ENCODE data around the gene MPV17L.
"Not testable (repeated sequence)": the region's sequence is repeated elsewhere in the genome, so short reads cannot be mapped to it uniquely, and the experiment has no call there.

MPV17L gene

DNA sequence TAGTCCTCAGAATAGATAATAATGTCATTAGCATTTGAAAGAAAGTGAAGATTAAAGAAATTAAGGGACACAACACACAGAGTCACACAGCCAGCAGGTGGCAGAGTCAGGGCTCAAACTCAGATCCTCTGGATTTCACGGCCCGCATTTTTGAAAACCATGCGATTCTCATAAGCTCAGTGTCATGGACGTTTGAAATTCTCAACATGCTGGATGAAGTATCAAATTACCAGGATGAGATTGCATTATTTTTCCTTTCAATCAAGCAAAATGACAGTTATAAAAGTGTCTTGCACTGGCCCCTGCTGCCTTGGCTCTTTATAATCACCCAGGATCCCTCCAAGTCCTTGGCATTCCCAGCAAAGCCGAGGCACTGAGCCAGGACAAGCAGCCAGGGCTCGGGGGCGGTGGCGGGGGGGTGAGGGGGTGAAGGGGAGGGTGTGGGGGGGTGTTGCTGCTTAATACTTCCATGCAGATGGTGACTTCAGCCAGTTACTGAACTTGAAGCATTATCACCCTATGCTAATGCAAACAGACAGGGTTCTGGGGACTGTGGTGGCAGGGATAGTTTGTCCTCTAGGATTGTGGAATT, 32.2 kb downstream of the MPV17L start:
- Histone ChIP-seq H3K36me3 (ENCODE audit: insufficient read depth, low read length) (no peaks in the 10 kb centered on the region), H3K9ac (ENCODE audit: low read depth, low read length) (no peak overlapping the region), H3K4me1 (ENCODE audit: insufficient read depth, low read length) (no peaks in the 10 kb centered on the region), H3K9me3 (ENCODE audit: control insufficient read depth, insufficient read depth, low read length) (no peaks in the 10 kb centered on the region)

DNA sequence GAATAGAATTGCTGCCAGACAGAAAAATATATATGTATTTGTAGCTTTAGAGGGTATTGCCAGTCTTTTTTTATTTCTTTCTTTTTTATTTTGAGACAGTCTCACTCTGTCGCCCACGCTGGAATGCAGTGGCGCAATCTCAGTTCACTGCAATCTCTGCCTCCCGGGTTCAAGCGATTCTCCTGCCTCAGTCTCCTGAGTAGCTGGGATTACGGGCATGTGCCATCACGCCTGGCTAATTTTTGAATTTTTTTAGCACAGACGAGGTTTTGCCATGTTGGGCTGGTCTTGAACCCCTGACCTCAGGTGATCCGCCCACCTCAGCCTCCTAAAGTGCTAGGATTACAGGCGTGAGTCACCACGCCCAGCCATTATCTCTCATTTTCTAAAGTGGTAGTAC, 35.3 kb downstream of the MPV17L start:
- H3K36me3 ChIP-seq (ENCODE audit: insufficient read depth, low read length); H3K9ac ChIP-seq (ENCODE audit: low read depth, low read length); H3K4me1 ChIP-seq (ENCODE audit: insufficient read depth, low read length); H3K9me3 ChIP-seq (ENCODE audit: control insufficient read depth, insufficient read depth, low read length): not testable (repeated sequence)

DNA sequence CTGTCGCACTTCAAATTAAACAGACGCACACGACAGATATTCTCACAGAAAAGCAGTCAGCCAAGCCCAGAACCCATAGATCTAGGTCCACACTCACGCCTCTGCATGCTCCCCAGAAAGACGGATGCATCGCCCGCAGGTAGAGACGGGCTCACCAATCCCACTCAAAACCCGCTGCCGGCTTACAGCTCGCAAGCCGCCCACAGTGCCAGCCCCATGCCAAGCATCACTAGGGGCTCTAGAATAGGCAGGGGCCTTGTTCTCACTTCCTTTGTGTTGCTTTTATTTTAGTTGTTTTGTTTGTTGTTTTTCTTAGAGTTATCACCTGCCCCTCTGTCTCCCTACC, 38.5 kb downstream of the MPV17L start:
- no peaks in the 10 kb centered on the region for H3K9me3 ChIP-seq (ENCODE audit: control insufficient read depth, insufficient read depth, low read length)
- no peaks in the 10 kb centered on the region for H3K36me3 ChIP-seq (ENCODE audit: insufficient read depth, low read length)
- H3K9ac ChIP-seq (ENCODE audit: low read depth, low read length) = peak overlapping the region; percentile 87; the same call in 1 of the 2 replicates
- H3K4me1 ChIP-seq (ENCODE audit: insufficient read depth, low read length) = no peaks in the 10 kb centered on the region

DNA sequence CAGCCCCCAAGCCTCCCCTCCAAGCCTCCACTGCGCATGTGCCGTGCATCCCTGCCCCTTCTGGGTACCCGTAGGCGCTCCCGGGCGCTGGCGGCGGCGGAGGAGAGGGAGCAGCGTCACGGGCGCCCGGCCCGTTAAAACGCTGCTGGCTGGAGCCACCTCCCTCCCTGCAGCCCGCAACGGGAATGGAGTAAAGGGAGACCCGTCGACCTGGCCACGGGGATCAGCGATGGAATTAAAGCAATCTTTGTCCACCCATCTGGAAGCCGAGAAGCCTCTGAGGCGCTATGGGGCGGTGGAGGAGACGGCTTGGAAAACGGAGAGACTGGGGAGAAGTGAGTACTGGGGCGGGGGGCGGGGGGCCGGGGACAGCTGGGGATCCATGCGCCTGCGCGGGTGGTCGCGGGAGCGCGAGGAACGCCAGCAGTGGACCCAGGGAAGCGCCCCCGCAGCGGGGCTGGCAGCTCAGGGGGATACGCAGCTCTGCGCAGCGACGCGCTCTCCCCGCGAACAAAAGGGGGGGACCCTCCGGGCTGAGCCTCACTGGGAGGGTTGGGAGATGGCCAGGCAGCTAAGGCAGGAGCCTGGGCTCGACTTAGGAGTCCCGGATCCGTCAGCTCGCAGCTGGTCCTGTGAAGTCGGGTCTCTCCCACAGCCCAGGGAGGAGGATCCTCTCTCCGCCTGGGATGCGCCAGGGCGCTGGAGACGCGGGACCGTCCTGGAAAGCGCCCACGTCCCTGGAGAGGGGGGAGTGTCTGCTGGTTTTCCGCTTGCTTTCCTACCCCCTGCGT, 39.1 kb downstream of the MPV17L start, which contains the start of gene BMERB1:
Gene BMERB1 (plus strand): TSS at position 164 of the 791 bp plus-strand sequence. CDS start 66 bp downstream, at position 230.
- no peaks in the 10 kb centered on the region for H3K4me1 ChIP-seq (ENCODE audit: insufficient read depth, low read length)
- H3K9ac ChIP-seq (ENCODE audit: low read depth, low read length) = peak within 1 kb of the TSS; percentile 87

DNA sequence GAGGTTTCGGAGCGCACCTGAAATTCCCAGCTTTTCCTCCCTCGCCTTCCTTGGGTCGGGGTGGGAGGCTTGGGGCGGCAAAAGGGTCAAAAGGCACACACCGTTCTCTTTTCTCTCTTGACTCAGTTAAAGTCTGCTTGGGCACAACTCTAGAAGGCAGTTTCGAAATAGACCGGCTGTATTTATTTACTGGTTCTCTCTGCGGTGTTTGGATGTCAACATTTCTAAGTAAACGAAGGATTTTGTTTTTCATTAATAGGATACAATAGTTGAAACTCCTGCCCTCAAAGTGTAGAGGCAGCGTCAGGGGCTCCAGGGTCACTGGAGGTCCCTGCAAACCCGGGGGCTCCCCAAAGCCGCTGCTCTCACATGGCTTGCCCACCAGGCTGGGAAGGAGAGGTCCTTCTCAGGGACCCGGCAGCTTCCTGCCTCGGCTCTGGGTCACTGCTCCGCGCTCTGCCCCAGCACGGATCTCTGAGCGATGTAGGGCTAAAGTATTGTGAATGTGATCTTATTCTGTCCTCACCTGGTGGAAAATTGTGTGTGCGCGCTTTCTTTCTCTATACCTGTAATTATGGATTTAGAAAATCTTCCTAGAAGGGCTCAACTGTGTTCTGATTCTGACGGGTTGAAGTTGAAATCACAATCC, 39.8 kb downstream of the MPV17L start:
- H3K9me3 ChIP-seq (ENCODE audit: control insufficient read depth, insufficient read depth, low read length) = no peaks in the 10 kb centered on the region
- H3K4me1 ChIP-seq (ENCODE audit: insufficient read depth, low read length) = no peaks in the 10 kb centered on the region
- peak overlapping the region; percentile 87 for H3K9ac ChIP-seq (ENCODE audit: low read depth, low read length)
- no peaks in the 10 kb centered on the region; the same call in none of the 2 replicates for H3K36me3 ChIP-seq (ENCODE audit: insufficient read depth, low read length)

More for the DNA sequence above, 39.1 kb downstream of the MPV17L start, which contains the start of gene BMERB1:
- H3K9me3 ChIP-seq (ENCODE audit: control insufficient read depth, insufficient read depth, low read length) = no peaks in the 10 kb centered on the region
- H3K36me3 ChIP-seq (ENCODE audit: insufficient read depth, low read length) = no peaks in the 10 kb centered on the region; the same call in 1 of the 2 replicates

DNA sequence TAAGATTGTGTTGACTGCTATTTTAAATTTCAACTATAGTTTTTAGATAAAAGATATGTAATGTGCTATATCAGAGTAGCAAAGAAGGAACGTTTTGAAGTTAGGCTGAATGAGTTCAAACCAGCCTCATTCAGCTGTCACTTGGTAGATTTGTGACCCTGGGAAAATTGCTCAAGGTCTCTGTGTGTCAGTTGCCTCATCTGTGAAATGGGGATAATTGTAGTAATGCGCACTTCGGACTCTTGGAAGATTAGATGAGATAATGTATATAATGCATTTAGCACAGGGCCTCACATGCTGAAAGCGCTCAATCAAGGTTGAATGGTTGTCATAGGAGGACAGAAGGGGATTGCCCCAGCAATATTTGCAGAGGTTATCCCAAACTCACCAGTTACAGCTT, 43.5 kb downstream of the MPV17L start:
- H3K9me3 ChIP-seq (ENCODE audit: control insufficient read depth, insufficient read depth, low read length) = no peaks in the 10 kb centered on the region
- no peaks in the 10 kb centered on the region; the same call in none of the 2 replicates for H3K36me3 ChIP-seq (ENCODE audit: insufficient read depth, low read length)
- no peaks in the 10 kb centered on the region for H3K4me1 ChIP-seq (ENCODE audit: insufficient read depth, low read length)
- H3K9ac ChIP-seq (ENCODE audit: low read depth, low read length) = no peak overlapping the region

DNA sequence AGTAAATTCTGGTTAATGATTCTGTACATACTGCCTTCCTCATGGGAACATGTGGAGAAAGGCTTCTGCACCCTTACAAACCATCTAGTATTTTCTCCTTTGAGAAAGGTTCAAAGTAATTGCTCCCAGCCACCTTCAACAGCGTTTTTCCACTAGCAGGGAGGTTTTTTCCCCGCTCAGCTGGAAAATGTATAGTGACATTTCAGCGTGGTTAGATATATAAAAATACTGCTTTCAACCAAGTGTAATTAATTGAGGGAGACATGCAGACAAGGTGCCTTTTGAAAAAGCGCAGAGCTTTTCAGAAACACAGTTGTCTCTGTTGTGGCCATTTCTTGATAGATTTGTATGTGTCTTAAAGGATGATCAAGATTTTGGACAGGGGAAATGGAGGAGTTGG, 44.0 kb downstream of the MPV17L start:
- Histone ChIP-seq H3K9me3 (ENCODE audit: control insufficient read depth, insufficient read depth, low read length) (no peaks in the 10 kb centered on the region), H3K4me1 (ENCODE audit: insufficient read depth, low read length) (no peaks in the 10 kb centered on the region), H3K9ac (ENCODE audit: low read depth, low read length) (no peak overlapping the region), H3K36me3 (ENCODE audit: insufficient read depth, low read length) (no peaks in the 10 kb centered on the region; the same call in none of the 2 replicates)

DNA sequence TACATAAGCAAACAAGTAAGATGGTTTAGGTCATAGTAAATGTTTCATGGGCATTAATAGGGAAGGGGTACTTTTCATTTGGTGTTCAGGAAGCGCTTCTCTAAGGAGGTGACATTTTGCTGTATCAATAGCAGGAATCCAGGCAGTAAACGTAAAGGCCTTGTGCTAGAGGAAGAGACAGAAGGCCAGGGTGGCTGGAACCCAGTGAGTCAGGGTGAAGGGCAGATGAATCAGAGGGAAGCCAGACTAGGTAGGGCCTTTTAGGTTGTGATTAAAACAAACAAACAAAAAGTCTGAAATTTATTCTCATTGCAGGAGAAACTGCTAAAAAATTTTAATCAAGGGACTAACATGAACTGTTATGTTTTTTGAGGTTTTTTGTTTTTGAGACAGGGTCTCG, 45.3 kb downstream of the MPV17L start:
- H3K9me3 ChIP-seq (ENCODE audit: control insufficient read depth, insufficient read depth, low read length) = peaks cover 5% of the 10 kb centered on the region; the same call in 1 of the 2 replicates
- H3K36me3 ChIP-seq (ENCODE audit: insufficient read depth, low read length) = no peaks in the 10 kb centered on the region; the same call in none of the 2 replicates
- no peak overlapping the region for H3K9ac ChIP-seq (ENCODE audit: low read depth, low read length)
- no peaks in the 10 kb centered on the region for H3K4me1 ChIP-seq (ENCODE audit: insufficient read depth, low read length)

DNA sequence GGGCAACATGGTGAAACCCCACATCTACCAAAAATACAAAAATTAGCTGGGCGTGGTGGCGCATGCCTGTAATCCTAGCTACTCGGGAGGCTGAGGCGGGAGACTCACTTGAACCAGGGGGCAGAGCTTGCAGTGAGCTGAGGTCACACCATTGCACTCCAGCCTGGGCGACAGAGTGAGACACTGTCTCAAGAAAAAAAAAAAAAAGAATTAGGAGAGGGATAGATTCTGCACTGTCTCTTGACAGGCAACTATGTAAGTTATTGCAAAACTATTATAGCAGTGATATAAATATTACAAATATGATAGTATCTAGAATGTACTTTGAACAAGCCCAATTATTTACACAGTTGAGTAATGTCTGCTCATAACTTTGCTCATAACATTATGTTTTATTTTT, 46.6 kb downstream of the MPV17L start:
- not testable (repeated sequence) for H3K9me3 ChIP-seq (ENCODE audit: control insufficient read depth, insufficient read depth, low read length); H3K9ac ChIP-seq (ENCODE audit: low read depth, low read length); H3K4me1 ChIP-seq (ENCODE audit: insufficient read depth, low read length); H3K36me3 ChIP-seq (ENCODE audit: insufficient read depth, low read length)

DNA sequence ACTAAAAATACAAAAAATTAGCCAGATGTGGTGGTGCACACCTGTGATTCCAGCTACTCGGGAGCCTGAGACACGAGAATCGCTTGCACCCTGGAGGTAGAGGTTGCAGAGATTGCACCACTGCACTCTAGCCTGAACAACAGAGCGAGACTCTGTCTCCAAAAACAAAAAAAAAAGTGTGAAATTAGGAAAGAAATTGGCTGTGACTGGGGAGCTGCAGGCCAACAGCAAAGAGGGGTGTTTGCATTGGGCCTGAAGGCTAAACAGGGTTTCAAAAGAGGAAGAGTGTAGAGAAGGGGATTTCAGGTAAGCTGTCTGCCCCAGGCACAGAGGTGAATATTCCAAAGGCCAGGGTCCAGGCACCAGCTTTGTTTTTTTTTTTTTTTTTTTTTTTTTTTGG, 48.2 kb downstream of the MPV17L start:
- H3K4me1 ChIP-seq (ENCODE audit: insufficient read depth, low read length) = no peaks in the 10 kb centered on the region
- H3K36me3 ChIP-seq (ENCODE audit: insufficient read depth, low read length) = no peaks in the 10 kb centered on the region; the same call in none of the 2 replicates
- peaks cover 5% of the 10 kb centered on the region; the same call in 1 of the 2 replicates for H3K9me3 ChIP-seq (ENCODE audit: control insufficient read depth, insufficient read depth, low read length)
- no peak overlapping the region for H3K9ac ChIP-seq (ENCODE audit: low read depth, low read length)

DNA sequence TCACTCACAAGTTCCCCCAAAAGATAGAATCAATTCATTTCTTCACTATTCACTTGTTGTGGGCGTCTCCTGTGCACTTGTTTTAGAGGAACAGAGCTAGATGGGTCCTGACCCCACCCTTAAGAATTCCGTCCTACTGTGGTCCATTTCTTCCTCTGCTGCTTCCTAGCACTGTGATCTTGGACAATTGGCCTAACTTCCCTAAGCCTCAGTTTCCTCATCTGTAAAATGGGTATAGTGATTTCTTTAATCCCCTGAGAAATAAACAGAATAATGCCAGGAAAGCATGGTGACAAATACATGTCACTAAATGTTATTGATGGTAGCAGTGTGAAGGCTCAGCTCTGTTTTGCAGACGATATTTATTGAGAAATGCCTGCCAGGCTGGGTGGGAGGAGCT, 48.7 kb downstream of the MPV17L start:
- H3K9me3 ChIP-seq (ENCODE audit: control insufficient read depth, insufficient read depth, low read length) = peaks cover 5% of the 10 kb centered on the region; the same call in 1 of the 2 replicates
- no peaks in the 10 kb centered on the region for H3K4me1 ChIP-seq (ENCODE audit: insufficient read depth, low read length)
- H3K36me3 ChIP-seq (ENCODE audit: insufficient read depth, low read length) = no peaks in the 10 kb centered on the region; the same call in none of the 2 replicates
- H3K9ac ChIP-seq (ENCODE audit: low read depth, low read length) = no peak overlapping the region

DNA sequence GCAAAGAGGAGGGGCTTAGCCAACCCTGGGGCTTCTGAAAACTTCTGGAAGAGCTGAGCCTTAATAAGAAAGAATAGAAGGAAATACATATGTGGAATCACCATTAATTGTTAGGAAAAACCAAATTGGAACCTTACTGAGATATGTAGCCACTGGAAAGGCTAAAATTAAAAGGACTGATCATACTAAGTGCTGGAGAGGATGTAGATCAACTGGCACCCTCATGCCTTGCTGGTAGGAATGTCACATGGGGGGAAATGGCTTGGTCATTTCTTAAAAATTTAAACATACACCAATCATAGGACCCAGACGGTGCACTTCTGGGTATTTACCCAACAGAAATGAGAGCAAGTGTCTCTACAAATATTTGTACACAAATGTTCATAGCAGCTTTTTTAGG, 49.9 kb downstream of the MPV17L start:
- no peaks in the 10 kb centered on the region for H3K36me3 ChIP-seq (ENCODE audit: insufficient read depth, low read length)
- H3K4me1 ChIP-seq (ENCODE audit: insufficient read depth, low read length) = no peaks in the 10 kb centered on the region
- H3K9ac ChIP-seq (ENCODE audit: low read depth, low read length) = no peak overlapping the region
- peaks cover 5% of the 10 kb centered on the region; the same call in 1 of the 2 replicates for H3K9me3 ChIP-seq (ENCODE audit: control insufficient read depth, insufficient read depth, low read length)

DNA sequence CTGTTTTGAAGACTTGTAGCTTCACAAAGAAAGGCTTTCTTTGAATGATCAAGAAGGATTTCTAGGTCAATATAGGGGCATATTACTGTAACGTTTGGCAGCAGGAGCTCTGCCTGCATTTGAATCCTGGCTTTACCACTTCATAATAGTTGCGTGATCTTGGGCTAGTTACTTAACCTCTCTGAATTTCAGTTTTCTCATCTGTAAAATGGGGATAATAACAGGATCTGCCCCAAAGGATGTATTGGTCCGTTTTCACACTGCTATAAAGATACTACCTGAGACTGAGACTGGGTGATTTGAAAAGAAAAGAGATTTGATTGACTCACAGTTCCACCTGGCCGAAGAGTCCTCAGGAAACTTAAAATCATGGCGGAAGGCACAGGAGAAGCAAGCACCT, 51.3 kb downstream of the MPV17L start:
- Histone ChIP-seq H3K36me3 (ENCODE audit: insufficient read depth, low read length) (no peaks in the 10 kb centered on the region), H3K9me3 (ENCODE audit: control insufficient read depth, insufficient read depth, low read length) (peaks cover 5% of the 10 kb centered on the region; the same call in 1 of the 2 replicates), H3K9ac (ENCODE audit: low read depth, low read length) (no peak overlapping the region)

DNA sequence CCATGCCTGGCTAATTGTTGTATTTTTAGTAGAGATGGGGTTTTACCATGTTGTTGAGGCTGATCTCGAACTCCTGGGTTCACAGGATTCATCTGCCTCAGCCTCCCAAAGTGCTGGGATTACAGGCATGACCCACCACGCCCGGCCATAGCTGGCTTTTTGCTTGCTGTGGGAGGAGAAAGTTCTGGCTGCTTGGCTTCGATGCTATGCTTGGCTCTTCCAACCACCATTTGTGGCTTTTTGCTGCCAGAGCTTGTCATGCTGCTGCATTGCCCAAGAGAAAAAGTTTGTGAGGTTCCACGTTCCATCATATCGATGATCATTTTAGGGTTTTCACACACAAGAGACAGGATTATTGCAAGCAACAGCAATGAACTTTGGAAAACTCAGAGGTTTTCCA, 55.1 kb downstream of the MPV17L start:
- H3K9ac ChIP-seq (ENCODE audit: low read depth, low read length) = no peak overlapping the region
- H3K9me3 ChIP-seq (ENCODE audit: control insufficient read depth, insufficient read depth, low read length) = no peaks in the 10 kb centered on the region
- H3K4me1 ChIP-seq (ENCODE audit: insufficient read depth, low read length) = no peaks in the 10 kb centered on the region
- H3K36me3 ChIP-seq (ENCODE audit: insufficient read depth, low read length) = no peaks in the 10 kb centered on the region

More for the DNA sequence above, 51.3 kb downstream of the MPV17L start:
- no peaks in the 10 kb centered on the region for H3K4me1 ChIP-seq (ENCODE audit: insufficient read depth, low read length)

Measured in ES-I3 (cell line).